HG02884 (cell line): ENCODE data around the gene SMIM44.
"Not testable (repeated sequence)": the region's sequence is repeated elsewhere in the genome, so short reads cannot be mapped to it uniquely, and the experiment has no call there.

Experiments used
- ATAC-seq: cut with Tn5 transposase; IDR thresholded peaks from one replicate; pipeline ENCODE4 v1.9.1; 2021; ENCODE audit warnings: mild to moderate bottlenecking, moderate library complexity; ENCODE audit not compliant: unreplicated experiment

Gene SMIM44

GRCh38 chr19:3483226-3483628 lies at the start of gene SMIM44:
TSS of gene SMIM44 (minus strand) at chr19:3483441. CDS start at chr19:3483403, 38 bp downstream.
- no peak for ATAC-seq

GRCh38 chr19:3533033-3533432 lies 49.8 kb upstream of the SMIM44 start:
- ATAC-seq = no peak

GRCh38 chr19:3532154-3532786 lies 49.0 kb upstream of the SMIM44 start:
- no peak for ATAC-seq

- no peak for ATAC-seq
These were observed 48.5 kb upstream of the SMIM44 start for GRCh38 chr19:3531716-3532115.

GRCh38 chr19:3530389-3530788 lies 47.1 kb upstream of the SMIM44 start:
- no peak for ATAC-seq

GRCh38 chr19:3529299-3529698 lies 46.1 kb upstream of the SMIM44 start:
- not testable (repeated sequence) for ATAC-seq

- no peak for ATAC-seq
These were observed 45.4 kb upstream of the SMIM44 start for GRCh38 chr19:3528539-3529211.

GRCh38 chr19:3528080-3528479 lies 44.8 kb upstream of the SMIM44 start:
- ATAC-seq = no peak

- no peak for ATAC-seq
These were observed 44.1 kb upstream of the SMIM44 start for GRCh38 chr19:3527238-3527910.

GRCh38 chr19:3526507-3527237 lies 43.4 kb upstream of the SMIM44 start:
- no peak for ATAC-seq

- no peak for ATAC-seq
These were observed 41.7 kb upstream of the SMIM44 start for GRCh38 chr19:3524904-3525451.

- no peak for ATAC-seq
These were observed 41.0 kb upstream of the SMIM44 start for GRCh38 chr19:3524078-3524842.

GRCh38 chr19:3523361-3524077 lies 40.3 kb upstream of the SMIM44 start:
- no peak for ATAC-seq

GRCh38 chr19:3522421-3523360 lies 39.5 kb upstream of the SMIM44 start:
- no peak for ATAC-seq

GRCh38 chr19:3521104-3521445 lies 37.8 kb upstream of the SMIM44 start:
- no peak for ATAC-seq

GRCh38 chr19:3520166-3521103 lies 37.2 kb upstream of the SMIM44 start:
- no peak for ATAC-seq

GRCh38 chr19:3519126-3519525 lies 35.9 kb upstream of the SMIM44 start:
- no peak for ATAC-seq

- ATAC-seq = no peak
These were observed 35.4 kb upstream of the SMIM44 start for GRCh38 chr19:3518659-3519058.
